Mesendoderm (in vitro differentiated cells): ENCODE data around the gene VBP1.
"Not testable (repeated sequence)": the region's sequence is repeated elsewhere in the genome, so short reads cannot be mapped to it uniquely, and the experiment has no call there.

ENCODE experiments used
- DNase-seq: peaks from one replicate; pipeline ENCODE4 v3.0.0; 2013
- H2AK5ac ChIP-seq: 2 replicates; pipeline ENCODE4 v1.6.1; 2013; ENCODE audit warnings: low read length, inconsistent platforms
- H2BK120ac ChIP-seq: 2 replicates; pipeline ENCODE4 v1.6.1; 2013; ENCODE audit warnings: low read depth, mild to moderate bottlenecking, low read length, moderate library complexity, mixed read lengths
- H2BK15ac ChIP-seq: replicated peaks from 2 replicates; pipeline ENCODE4 v1.6.1; 2013; ENCODE audit warnings: low read depth, mild to moderate bottlenecking, moderate library complexity
- H2BK5ac ChIP-seq: 2 replicates; pipeline ENCODE4 v1.6.1; 2013; ENCODE audit warnings: low read length, inconsistent platforms
- H3K18ac ChIP-seq: 2 replicates; pipeline ENCODE4 v1.6.1; 2013; ENCODE audit warnings: mild to moderate bottlenecking, low read length, mixed read lengths
- H3K23ac ChIP-seq: one replicate; pipeline ENCODE4 v1.6.1; 2013; ENCODE audit warnings: low read length
- H3K27ac ChIP-seq: 2 replicates; pipeline ENCODE4 v1.5.1; 2013; ENCODE audit warnings: low read depth, mild to moderate bottlenecking, inconsistent platforms, low read length, moderate library complexity
- H3K27me3 ChIP-seq: 2 replicates; pipeline ENCODE4 v1.6.1; 2013; ENCODE audit warnings: low read length, control low read depth, mild to moderate bottlenecking, inconsistent platforms; ENCODE audit not compliant: insufficient read depth, poor library complexity
- H3K36me3 ChIP-seq: 2 replicates; pipeline ENCODE4 v1.6.1; 2013; ENCODE audit warnings: low read length, inconsistent platforms; ENCODE audit not compliant: control insufficient read depth, insufficient read depth
- H3K4ac ChIP-seq: one replicate; pipeline ENCODE4 v1.6.1; 2013; ENCODE audit warnings: low read depth, mild to moderate bottlenecking, low read length, moderate library complexity
- H3K4me1 ChIP-seq: 2 replicates; pipeline ENCODE4 v1.6.1; 2013; ENCODE audit warnings: low read depth, low read length, inconsistent platforms; ENCODE audit not compliant: control insufficient read depth
- H3K4me2 ChIP-seq: 2 replicates; pipeline ENCODE4 v1.6.1; 2013; ENCODE audit warnings: low read length
- H3K4me3 ChIP-seq: 2 replicates; pipeline ENCODE4 v1.5.1; 2013; ENCODE audit warnings: mild to moderate bottlenecking, low read length
- H3K56ac ChIP-seq: one replicate; pipeline ENCODE4 v1.6.1; 2013; ENCODE audit warnings: low read length
- H3K79me1 ChIP-seq: 2 replicates; pipeline ENCODE4 v1.6.1; 2013; ENCODE audit warnings: low read length, inconsistent platforms
- H3K79me2 ChIP-seq: 2 replicates; pipeline ENCODE4 v1.6.1; 2013; ENCODE audit warnings: mild to moderate bottlenecking, low read length; ENCODE audit not compliant: control insufficient read depth, insufficient read depth
- H3K9ac ChIP-seq: 2 replicates; pipeline ENCODE4 v1.6.1; 2013; ENCODE audit warnings: low read length, inconsistent platforms
- H4K5ac ChIP-seq: one replicate; pipeline ENCODE4 v1.6.1; 2013; ENCODE audit warnings: low read length
- H4K8ac ChIP-seq: one replicate; pipeline ENCODE4 v1.6.1; 2013; ENCODE audit warnings: low read depth, mild to moderate bottlenecking, control low read depth, low read length, moderate library complexity
- WGBS: extraction: QIAGEN DNeasy Blood & Tissue Kit; methylation state at CpG from one replicate; pipeline ENCODE4 v1.1.7; 2013; ENCODE audit warnings: low lambda C conversion rate, missing lambda C conversion rate; ENCODE audit not compliant: insufficient coverage; ENCODE audit errors: extremely low coverage; 5-methylcytosine and 5-hydroxymethylcytosine counted together

The VBP1 gene

DNA sequence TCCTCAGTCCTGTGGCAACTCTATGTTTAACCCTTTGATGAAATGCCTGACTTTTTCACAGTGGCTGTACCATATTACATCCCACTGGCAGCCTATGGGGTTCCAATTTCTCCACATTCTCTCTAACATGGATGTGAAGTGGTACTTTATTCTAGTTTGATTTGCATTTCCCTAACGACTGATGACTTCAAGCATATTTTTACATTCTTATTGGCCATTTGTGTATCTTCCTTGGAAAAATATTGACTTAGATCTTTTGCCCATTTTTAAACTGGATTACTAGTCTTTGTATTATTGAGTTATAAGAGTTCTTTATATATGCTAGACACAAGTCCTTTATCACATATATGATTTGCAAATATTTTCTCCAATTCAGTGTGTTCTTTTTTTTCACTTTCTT lies 50.2 kb downstream of the VBP1 start:
- H3K56ac ChIP-seq: no peak overlapping the region
- DNase-seq: no peak
- no peak overlapping the region for H3K27ac ChIP-seq
- H3K9ac ChIP-seq: no peak overlapping the region
- no peak overlapping the region for H3K18ac ChIP-seq
- H3K4me2 ChIP-seq: no peak overlapping the region
- H3K79me2 ChIP-seq: no peaks in the 10 kb centered on the region
- no peaks in the 10 kb centered on the region for H3K79me1 ChIP-seq
- H2BK120ac ChIP-seq: no peak overlapping the region
- H3K4ac ChIP-seq: no peak overlapping the region
- WGBS: no CpG with 5 or more reads among the region's 1 CpG
- H2BK15ac ChIP-seq: no peak overlapping the region
- H4K8ac ChIP-seq: no peak overlapping the region
- no peak overlapping the region for H2AK5ac ChIP-seq
- H3K27me3 ChIP-seq: no peaks in the 10 kb centered on the region
- no peak overlapping the region for H4K5ac ChIP-seq
- H3K4me1 ChIP-seq: no peaks in the 10 kb centered on the region
- H3K23ac ChIP-seq: no peak overlapping the region
- no peak overlapping the region for H2BK5ac ChIP-seq
- H3K36me3 ChIP-seq: no peaks in the 10 kb centered on the region
- H3K4me3 ChIP-seq: no peak overlapping the region

DNA sequence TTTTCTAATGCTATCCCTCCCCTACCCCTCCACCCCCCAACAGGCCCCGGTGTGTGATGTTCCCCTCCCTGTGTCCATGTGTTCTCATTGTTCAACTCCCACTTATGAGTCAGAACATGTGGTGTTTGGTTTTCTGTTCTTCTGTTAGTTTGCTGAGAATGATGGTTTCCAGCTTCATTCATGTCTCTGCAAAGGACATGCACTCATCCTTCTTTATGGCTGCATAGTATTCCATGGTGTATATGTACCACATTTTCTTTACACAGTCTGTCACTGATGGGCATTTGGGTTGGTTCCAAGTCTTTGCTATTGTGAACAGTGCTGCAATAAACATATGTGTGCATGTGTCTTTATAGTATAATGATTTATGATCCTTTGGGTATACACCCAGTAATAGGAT lies 51.7 kb downstream of the VBP1 start:
- DNase-seq, H4K5ac ChIP-seq, H3K79me2 ChIP-seq, H3K4me1 ChIP-seq, H3K4ac ChIP-seq, H2BK15ac ChIP-seq, H3K36me3 ChIP-seq, H3K56ac ChIP-seq, H3K23ac ChIP-seq, H2BK5ac ChIP-seq, H3K27ac ChIP-seq, H3K18ac ChIP-seq, H2AK5ac ChIP-seq, H3K27me3 ChIP-seq, H3K4me2 ChIP-seq, H3K4me3 ChIP-seq, H4K8ac ChIP-seq, H3K79me1 ChIP-seq, H2BK120ac ChIP-seq, H3K9ac ChIP-seq: not testable (repeated sequence)
- WGBS: no CpG with 5 or more reads among the region's 1 CpG

DNA sequence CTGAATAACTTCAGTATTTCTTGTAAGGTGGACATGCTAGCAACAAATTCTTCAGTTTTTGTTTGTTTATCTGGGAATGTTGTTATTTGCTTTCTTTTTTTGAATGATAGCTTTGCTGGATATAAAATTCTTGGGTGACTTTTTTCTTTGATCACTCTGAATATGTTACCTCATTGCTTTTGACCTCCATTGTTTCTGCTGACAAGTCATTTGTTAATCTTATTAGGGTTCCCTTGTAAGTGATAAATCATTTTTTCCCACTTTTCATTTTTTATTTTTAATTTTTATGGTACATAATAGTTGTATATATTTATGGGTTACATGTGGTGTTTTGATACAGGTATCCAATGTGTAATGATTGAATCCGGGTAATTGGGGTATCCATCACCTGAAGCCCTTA lies 54.7 kb downstream of the VBP1 start:
- Histone ChIP-seq H3K18ac (no peak overlapping the region), H2BK5ac (no peak overlapping the region), H3K4me2 (no peak overlapping the region), H3K4me1 (no peaks in the 10 kb centered on the region), H2BK15ac (no peak overlapping the region), H3K4ac (no peak overlapping the region), H3K27me3 (no peaks in the 10 kb centered on the region), H3K36me3 (no peaks in the 10 kb centered on the region), H4K8ac (no peak overlapping the region), H3K56ac (no peak overlapping the region), H3K79me2 (no peaks in the 10 kb centered on the region), H3K4me3 (no peak overlapping the region), H4K5ac (no peak overlapping the region), H3K79me1 (no peaks in the 10 kb centered on the region), H2BK120ac (no peak overlapping the region), H2AK5ac (no peak overlapping the region), H3K27ac (no peak overlapping the region), H3K9ac (no peak overlapping the region), H3K23ac (no peak overlapping the region)
- DNase-seq: no peak
- no CpG with 5 or more reads among the region's 1 CpG for WGBS

DNA sequence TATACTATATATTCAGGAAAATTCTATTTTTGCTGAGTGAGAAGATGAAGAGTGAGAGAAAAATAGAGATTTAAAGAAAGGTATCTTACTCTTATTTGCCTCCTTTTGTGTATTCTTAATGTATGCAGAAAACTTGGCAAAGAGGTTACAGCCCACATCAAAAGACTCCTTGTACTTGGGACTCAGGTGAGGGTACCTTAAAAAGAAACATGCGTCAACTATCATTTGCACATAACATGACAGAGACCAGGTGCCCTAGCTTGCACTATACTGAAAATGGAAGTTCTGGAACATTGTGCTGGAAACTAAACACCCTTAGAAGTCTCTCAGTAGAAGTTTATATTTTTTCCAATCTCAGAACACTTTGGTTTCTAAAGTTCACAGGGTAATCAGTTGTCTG lies 63.6 kb downstream of the VBP1 start:
- Histone ChIP-seq H3K4ac (no peak overlapping the region), H3K56ac (no peak overlapping the region), H3K79me2 (no peaks in the 10 kb centered on the region), H3K4me1 (no peaks in the 10 kb centered on the region), H4K5ac (no peak overlapping the region), H2BK15ac (no peak overlapping the region), H2BK5ac (no peak overlapping the region), H2BK120ac (no peak overlapping the region), H3K79me1 (no peaks in the 10 kb centered on the region), H3K27ac (no peak overlapping the region), H3K4me3 (no peak overlapping the region), H3K4me2 (no peak overlapping the region), H3K9ac (no peak overlapping the region), H2AK5ac (no peak overlapping the region), H3K18ac (no peak overlapping the region), H3K27me3 (no peaks in the 10 kb centered on the region), H4K8ac (no peak overlapping the region), H3K36me3 (no peaks in the 10 kb centered on the region), H3K23ac (no peak overlapping the region)
- WGBS: no CpG with 5 or more reads among the region's 1 CpG
- no peak for DNase-seq
